K562 treated with DMSO at 1 percent for 12 hours (cell line): ENCODE results near the gene SERF2. TPM values are rescaled to one million over a fixed set of nuclear protein-coding genes. Genes with fewer than 3 reads are reported as not detected.

Source experiments
- total RNA-seq: library from RNA; unstranded; fragments of 300-600 nt; gene quantifications from 2 replicates; pipeline ENCODE4 v1.2.3, GENCODE V29; 2022; ENCODE audit not compliant: insufficient read depth

SERF2 gene
- total RNA-seq = 405 and 648 TPM in 2 replicates

DNA sequence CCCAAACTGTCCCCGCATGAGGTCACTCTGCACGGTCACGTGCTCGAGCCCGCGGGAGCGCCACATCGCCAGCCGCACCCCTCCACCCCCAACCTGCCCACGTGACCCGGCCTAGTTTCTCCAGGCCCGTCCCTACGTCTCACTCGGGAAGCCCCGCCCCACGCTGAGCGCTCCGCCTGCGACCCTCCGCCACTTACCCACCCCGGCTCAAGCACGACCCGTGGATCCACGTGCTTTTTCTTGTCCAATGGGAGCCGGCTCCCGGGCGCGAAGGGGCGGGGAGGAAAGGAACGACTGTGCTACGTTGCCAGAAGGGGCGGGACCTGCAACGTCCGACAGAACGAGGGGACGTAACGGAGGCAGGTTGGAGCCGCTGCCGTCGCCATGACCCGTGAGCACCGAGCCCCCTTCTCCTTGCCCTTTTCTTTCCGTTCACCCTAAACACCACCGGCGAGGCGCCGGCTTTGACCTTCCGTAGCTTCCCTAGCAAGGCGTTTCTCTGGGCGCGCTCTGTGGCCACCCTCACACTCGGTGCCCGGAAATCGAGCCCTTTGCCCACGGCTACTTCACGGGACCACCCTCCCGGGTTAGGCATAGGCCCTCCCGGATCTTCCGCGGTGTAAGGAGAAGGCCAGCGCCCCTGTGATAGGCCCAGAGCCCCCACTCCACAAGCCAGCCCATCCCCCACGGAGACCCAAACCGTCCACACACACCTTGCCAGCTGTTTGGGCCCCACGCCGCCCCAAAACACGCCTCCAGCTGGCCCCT lies at the start of gene SERF2:
Gene SERF2, plus strand, starts transcription at position 328 of the 768 bp plus-strand sequence. Its CDS starts 57 bp downstream, at position 385.

GRCh38 chr15:43746245-43746902 lies 45.7 kb upstream of the SERF2 start, which contains the start of gene PDIA3:
Gene PDIA3, plus strand, starts transcription at chr15:43746438. Its CDS starts 102 bp downstream, at chr15:43746540.

DNA sequence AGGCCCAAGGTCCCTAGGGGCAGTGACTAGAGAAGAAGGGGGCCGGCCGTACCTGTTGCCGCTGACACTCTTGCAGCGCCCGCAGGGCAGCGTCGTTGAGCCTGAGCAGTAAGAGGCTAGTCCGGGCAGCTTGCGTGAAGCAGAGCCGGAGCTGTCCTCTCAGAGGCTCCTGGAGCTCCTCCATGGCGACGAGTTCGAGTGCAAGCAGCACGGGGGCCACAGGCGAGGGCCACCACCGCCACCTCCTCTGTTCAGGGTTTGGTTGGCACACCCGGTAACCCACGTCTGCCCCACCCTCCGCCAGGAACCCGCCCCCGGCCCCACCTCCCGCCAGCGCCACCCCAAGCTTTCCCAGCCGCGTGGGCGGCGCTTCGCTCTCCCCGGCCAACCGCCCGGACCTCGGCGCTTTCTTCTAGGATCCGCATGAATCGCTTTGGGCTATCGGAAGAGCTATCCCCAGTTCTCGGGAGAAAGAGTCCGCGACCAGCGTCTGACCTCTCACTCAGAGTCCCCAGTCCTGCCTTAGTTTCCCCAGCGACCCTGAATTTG lies 15.3 kb upstream of the SERF2 start, which contains the start of gene ELL3:
Gene ELL3, minus strand, starts transcription at position 249 of the 549 bp plus-strand sequence. Its CDS starts 65 bp downstream, at position 184.

GRCh38 chr15:43799945-43800285 lies 7.8 kb downstream of the SERF2 start, which contains the start of gene SERINC4:
Gene SERINC4, minus strand, starts transcription at chr15:43800220. Its CDS starts 234 bp downstream, at chr15:43799986.

DNA sequence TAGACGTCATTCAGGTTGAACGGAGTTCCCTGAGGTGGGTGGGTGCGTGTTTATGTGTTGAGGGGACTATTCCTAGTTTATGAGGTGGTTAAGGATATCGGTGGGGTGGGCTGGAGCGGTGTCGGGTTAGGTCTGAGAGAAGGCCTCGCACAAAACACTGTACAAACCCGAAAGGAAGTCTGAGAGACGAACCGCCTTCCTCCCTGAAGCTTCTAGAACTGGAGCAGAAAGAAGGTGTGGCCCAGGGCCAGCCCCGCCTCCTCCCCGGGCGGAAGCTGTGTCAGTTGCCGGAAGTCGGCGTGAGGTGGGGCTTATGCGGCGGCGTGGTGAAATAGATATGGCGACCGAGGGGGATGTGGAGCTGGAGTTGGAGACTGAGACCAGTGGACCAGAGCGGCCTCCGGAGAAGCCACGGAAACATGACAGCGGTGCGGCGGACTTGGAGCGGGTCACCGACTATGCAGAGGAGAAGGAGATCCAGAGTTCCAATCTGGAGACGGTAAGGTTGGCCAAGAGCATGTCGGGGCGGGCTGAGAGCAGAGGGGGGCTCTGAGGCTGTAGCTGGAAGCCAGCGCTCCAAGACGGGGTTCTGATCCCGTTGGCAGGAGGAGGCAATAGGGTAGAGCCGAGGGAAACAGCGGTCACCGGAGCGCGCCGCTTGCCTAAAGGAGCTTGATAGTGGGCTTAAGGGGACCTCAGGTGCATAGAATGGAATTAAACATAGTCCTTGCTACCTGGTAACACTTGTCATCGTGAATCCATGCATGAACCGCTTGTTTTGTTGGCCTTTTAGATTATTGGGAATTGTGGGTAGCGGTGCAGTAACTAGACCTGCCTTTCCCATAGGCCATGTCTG lies 8.4 kb downstream of the SERF2 start, which contains the start of gene HYPK:
Gene HYPK, plus strand, starts transcription at position 314 of the 856 bp plus-strand sequence. Its CDS starts 24 bp downstream, at position 338.

GRCh38 chr15:43824302-43825246 lies 32.5 kb downstream of the SERF2 start, which contains the start of gene MFAP1:
Gene MFAP1, minus strand, starts transcription at chr15:43824690. Its CDS starts 121 bp downstream, at chr15:43824569.

GRCh38 chr15:43826508-43827341 lies 34.6 kb downstream of the SERF2 start, which contains the start of gene WDR76:
Gene WDR76, plus strand, starts transcription at chr15:43827002. Its CDS starts 31 bp downstream, at chr15:43827033.

Other genes starting within 250 kb of the SERF2 start
- 6.9 and 29.3 TPM in 2 replicates for gene PPIP5K1, start 202.1 kb upstream of the SERF2 start, total RNA-seq
- 2.2 TPM in 1 of 2 replicates, not detected in the other for gene CKMT1B, start 198.3 kb upstream of the SERF2 start, total RNA-seq
- gene STRC, start 173.5 kb upstream of the SERF2 start, total RNA-seq = not detected in 2 replicates
- gene CATSPER2, start 143.5 kb upstream of the SERF2 start, total RNA-seq = 0.58 and 2.7 TPM in 2 replicates
- 0.93 and 1.1 TPM in 2 replicates for gene CKMT1A, start 98.5 kb upstream of the SERF2 start, total RNA-seq
- 132 and 207 TPM in 2 replicates for gene PDIA3, start 45.9 kb upstream of the SERF2 start, total RNA-seq
- gene ELL3, start 15.4 kb upstream of the SERF2 start, total RNA-seq = 2.3 and 3.1 TPM in 2 replicates
- 1.3 TPM in 1 of 2 replicates, not detected in the other for gene SERINC4, start 7.9 kb downstream of the SERF2 start, total RNA-seq
- 1.3 and 5.1 TPM in 2 replicates for gene HYPK, start 8.3 kb downstream of the SERF2 start, total RNA-seq
- gene MFAP1, start 32.4 kb downstream of the SERF2 start, total RNA-seq = 35.4 and 54.5 TPM in 2 replicates
- 12.0 and 26.7 TPM in 2 replicates for gene WDR76, start 34.7 kb downstream of the SERF2 start, total RNA-seq